Endothelial cell of umbilical vein (primary cell): Measurements from ENCODE around the gene ARL5B. TPM values are rescaled to one million over a fixed set of nuclear protein-coding genes. Genes with fewer than 3 reads are reported as not detected.

Experiments
- BruUV-seq: library from RNA; stranded (reverse); fragments of 400-500 nt; replicated peaks from 2 replicates; lab custom pipeline; 2021; lab: Mats Ljungman, UMichigan
- CTCF ChIA-PET: fragments of 300-600, 350-600 bp; sonication (Branson Sonifier 250); formaldehyde crosslinking; loops from one replicate; lab custom pipeline; 2021; ENCODE audit warnings: antibody characterized with exemption, inconsistent platforms; lab: Charles Lee
- POLR2A ChIA-PET: fragments of 300-600, 350-600 bp; sonication (Branson Sonifier 250); formaldehyde crosslinking; loops from one replicate; lab custom pipeline; 2021; ENCODE audit warnings: antibody characterized with exemption, inconsistent platforms; lab: Charles Lee
- DNase-seq: peaks from one replicate; pipeline ENCODE4 v3.0.0-alpha.2; 2011; ENCODE audit warnings: low read depth, low spot score
- FAIRE-seq: peaks from 2 replicates; lab custom pipeline; 2011; peaks lifted over from hg19 to GRCh38; lab: Jason Lieb, UNC
- H2AFZ ChIP-seq: 2 replicates; pipeline ENCODE4 v1.6.0; 2012; ENCODE audit warnings: low read depth, low read length, control low read depth, inconsistent platforms
- H3K27ac ChIP-seq: 2 replicates; pipeline ENCODE4 v1.5.1; 2011; ENCODE audit warnings: low read depth, mild to moderate bottlenecking, control low read depth, low read length, moderate library complexity; ENCODE audit not compliant: insufficient read depth
- H3K27me3 ChIP-seq, 2 experiments: 2 replicates each; pipeline versions ENCODE4 v1.6.0 to v1.6.1; 2011; ENCODE audit warnings: low read length in 2 of 2, mixed read lengths in 1 of 2; ENCODE audit not compliant: control insufficient read depth in 2 of 2, insufficient read depth in 2 of 2
- H3K36me3 ChIP-seq, 2 experiments: 2 replicates in 1 of 2; 3 replicates in 1 of 2; pipeline ENCODE4 v1.5.1; 2011; ENCODE audit warnings: low read length in 2 of 2, mild to moderate bottlenecking in 1 of 2, moderate library complexity in 1 of 2; ENCODE audit not compliant: control insufficient read depth in 2 of 2, insufficient read depth in 2 of 2; ENCODE audit errors: extremely low read depth in 1 of 2
- H3K4me1 ChIP-seq: 3 replicates; pipeline ENCODE4 v1.5.1; 2011; ENCODE audit warnings: mild to moderate bottlenecking, low read length; ENCODE audit not compliant: control insufficient read depth, insufficient read depth; ENCODE audit errors: extremely low read depth
- H3K4me2 ChIP-seq: 2 replicates; pipeline ENCODE4 v1.6.1; 2011; ENCODE audit warnings: low read length, control low read depth, mixed read lengths; ENCODE audit not compliant: insufficient read depth
- H3K4me3 ChIP-seq, 3 experiments: fragments of 200-600 bp in 1 of 3; sonication (generic), shearing (Covaris generic) in 1 of 3; replicated peaks in 1 of 3; 2 replicates each; pipeline ENCODE4 v1.5.1; 2011 to 2016; ENCODE audit warnings: control low read depth in 3 of 3, low read length in 3 of 3, mild to moderate bottlenecking in 2 of 3, inconsistent platforms in 1 of 3, low read depth in 1 of 3, moderate library complexity in 1 of 3; ENCODE audit not compliant: insufficient read depth in 1 of 3
- H3K79me2 ChIP-seq: 2 replicates; pipeline ENCODE4 v1.6.0; 2012; ENCODE audit warnings: low read length, inconsistent platforms; ENCODE audit not compliant: control insufficient read depth, insufficient read depth
- H3K9ac ChIP-seq: replicated peaks from 2 replicates; pipeline ENCODE3; 2011; ENCODE audit warnings: low read length, control low read depth; ENCODE audit not compliant: insufficient read depth; ENCODE audit errors: extremely low read depth
- H3K9me1 ChIP-seq: replicated peaks from 3 replicates; pipeline ENCODE4 v1.6.0; 2011; ENCODE audit warnings: mild to moderate bottlenecking, low read length; ENCODE audit not compliant: control insufficient read depth, insufficient read depth; ENCODE audit errors: extremely low read depth
- H3K9me3 ChIP-seq: replicated peaks from 2 replicates; pipeline ENCODE4 v1.5.1; 2012; ENCODE audit warnings: low read length, inconsistent platforms; ENCODE audit not compliant: control insufficient read depth, insufficient read depth
- H4K20me1 ChIP-seq: replicated peaks from 2 replicates; pipeline ENCODE3; 2011; ENCODE audit warnings: mild to moderate bottlenecking, low read length; ENCODE audit not compliant: control insufficient read depth, insufficient read depth; ENCODE audit errors: extremely low read depth
- CTCF ChIP-seq, 2 donors: IDR thresholded peaks; 1 replicate in 1 of 2; 2 replicates in 1 of 2; pipeline ENCODE4 v1.5.1; 2011; ENCODE audit warnings: low read length in 2 of 2, mild to moderate bottlenecking in 2 of 2, moderate library complexity in 2 of 2, control low read depth in 1 of 2, inconsistent platforms in 1 of 2, low read depth in 1 of 2; ENCODE audit not compliant: insufficient read depth in 1 of 2; ENCODE audit errors: extremely low read depth in 1 of 2
- EZH2 ChIP-seq: IDR thresholded peaks from 2 replicates; pipeline ENCODE4 v1.6.1; 2012; ENCODE audit warnings: borderline replicate concordance, low read depth, mild to moderate bottlenecking, moderate library complexity, low read length, inconsistent platforms; ENCODE audit not compliant: severe bottlenecking
- FOS ChIP-seq: IDR thresholded peaks from 2 replicates; pipeline ENCODE4 v1.6.1; 2011; ENCODE audit warnings: mild to moderate bottlenecking, low read length, moderate library complexity, borderline replicate concordance; ENCODE audit not compliant: insufficient read depth
- GATA2 ChIP-seq: IDR thresholded peaks from 2 replicates; pipeline ENCODE4 v1.7.0; 2011; ENCODE audit warnings: low read depth, mild to moderate bottlenecking, moderate library complexity, mixed read lengths, low read length; ENCODE audit not compliant: insufficient read length, insufficient read depth
- JUN ChIP-seq: IDR thresholded peaks from 2 replicates; pipeline ENCODE4 v1.6.1; 2011; ENCODE audit warnings: borderline replicate concordance, low read depth; ENCODE audit not compliant: insufficient read length, insufficient read depth
- MYC ChIP-seq: IDR thresholded peaks from one replicate; pipeline ENCODE4 v1.6.1; 2011; ENCODE audit warnings: mild to moderate bottlenecking, low read depth, low read length
- POLR2A ChIP-seq: IDR thresholded peaks from 2 replicates; pipeline ENCODE4 v1.6.1; 2012; ENCODE audit warnings: low read depth, mild to moderate bottlenecking, control low read depth, low read length
- POLR2AphosphoS5 ChIP-seq: IDR thresholded peaks from 2 replicates; pipeline ENCODE4 v1.6.1; 2012; ENCODE audit warnings: low read depth, mild to moderate bottlenecking, control low read depth, low read length, moderate library complexity; ENCODE audit not compliant: insufficient read depth
- dilution Hi-C: fragments of 300-500 bp; cut with MboI; formaldehyde crosslinking; loops from one replicate; pipeline ENCODE4 v1.15.0; 2019; ENCODE audit warnings: low sequenced_read_pairs; ENCODE audit not compliant: extremely low pct_ligation_motif_present
- intact Hi-C: fragments of 100-400 bp; cut with micrococcal nuclease; formaldehyde crosslinking; loops from one replicate; pipeline ENCODE4 v1.10.0; 2022
- polyA plus RNA-seq, 4 experiments: library from polyadenylated mRNA; depleted of rRNA in 3 of 4; stranded (reverse) in 3 of 4; unstranded in 1 of 4; fragments of >200 nt; gene quantifications; 2 replicates each; pipeline versions ENCODE4 v1.2.1 to v1.2.3, GENCODE V29; 2011 to 2012; ENCODE audit warnings: missing spikeins in 1 of 4
- total RNA-seq: library from RNA; stranded (reverse); gene quantifications from 2 replicates; pipeline ENCODE4 v1.2.3, GENCODE V29; 2021
- TF ChIP-seq, protein P1 (sequence below): IDR thresholded peaks from 2 replicates; pipeline ENCODE4 v1.6.1; 2011; ENCODE audit not compliant: insufficient read depth, insufficient read length

ARL5B gene
- total and polyA plus RNA-seq, 2 donors (not counting 3 experiments of a cell fraction or from before 2014, with no cell fraction given), result 5.1 to 19.1 TPM

DNA sequence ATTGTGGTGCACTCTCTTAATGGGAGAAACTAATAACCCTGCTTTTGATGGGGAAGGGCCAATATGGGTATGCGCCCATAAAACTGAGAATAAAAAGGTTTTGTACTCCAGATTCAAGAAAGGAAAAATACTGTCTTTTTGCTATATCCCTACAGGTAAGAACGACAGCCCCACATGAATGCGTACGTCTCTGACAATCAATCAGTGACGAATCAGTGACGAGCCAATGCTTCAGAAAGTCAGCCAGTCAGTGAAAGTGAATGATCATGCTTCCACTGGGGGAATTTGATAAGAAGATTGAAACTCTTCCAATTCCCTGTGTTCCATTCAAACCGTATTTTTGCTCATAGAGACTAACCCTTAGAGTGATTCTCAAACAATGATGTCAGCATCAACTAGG lies 26.3 kb downstream of the ARL5B start:
- no peak for DNase-seq
- H3K9me3 ChIP-seq, result no peaks in the 10 kb centered on the region
- H3K4me3 ChIP-seq, result no peak overlapping the region
- CTCF ChIA-PET, result no interaction called here
- no peaks in the 10 kb centered on the region for H3K36me3 ChIP-seq
- no peak for TF ChIP-seq POLR2AphosphoS5
- no peak for TF ChIP-seq CTCF (IDR thresholded peaks at IDR 0.05; ENCODE audit: extremely low read depth in 1 of 2, insufficient read depth in 1 of 2, low read depth in 1 of 2, low read length in 2 of 2)
- TF ChIP-seq JUN, result no peak
- no peak for TF ChIP-seq EZH2
- TF ChIP-seq GATA2, result no peak
- TF ChIP-seq POLR2A, result no peak
- TF ChIP-seq, protein P1, sequence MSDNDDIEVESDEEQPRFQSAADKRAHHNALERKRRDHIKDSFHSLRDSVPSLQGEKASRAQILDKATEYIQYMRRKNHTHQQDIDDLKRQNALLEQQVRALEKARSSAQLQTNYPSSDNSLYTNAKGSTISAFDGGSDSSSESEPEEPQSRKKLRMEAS, result no peak
- no peak for TF ChIP-seq MYC
- no peak for TF ChIP-seq FOS
- dilution Hi-C loops (no loop called here), intact Hi-C loops (no loop called here)
- H3K4me2 ChIP-seq, result no peak overlapping the region
- no peak overlapping the region for H2AFZ ChIP-seq
- POLR2A ChIA-PET, result no interaction called here
- FAIRE-seq, result no peak
- no peak overlapping the region for H3K27ac ChIP-seq
- H4K20me1 ChIP-seq, result no peaks in the 10 kb centered on the region
- H3K9ac ChIP-seq, result no peak overlapping the region
- no peaks in the 10 kb centered on the region for H3K79me2 ChIP-seq
- H3K27me3 ChIP-seq, result no peaks in the 10 kb centered on the region
- H3K9me1 ChIP-seq, result no peaks in the 10 kb centered on the region
- H3K4me1 ChIP-seq, result no peaks in the 10 kb centered on the region
- no TSS peak for BruUV-seq
